GM23338 (cell line): ENCODE data around the gene MARCHF7. TPM values are rescaled to one million over a fixed set of nuclear protein-coding genes. Genes with fewer than 3 reads are reported as not detected.

Source experiments
- ATAC-seq: fragments of 200-7000 bp; cut with Tn5 transposase; 3 replicates; pipeline ENCODE4 v1.9.1; 2020
- DNase-seq: peaks from one replicate; pipeline ENCODE4 v3.0.0-alpha.2; 2015; ENCODE audit warnings: low spot score
- H2AFZ ChIP-seq: fragments of 200-600 bp; sonication (generic); 2 replicates; pipeline ENCODE4 v1.8.0; 2016; ENCODE audit warnings: antibody characterized with exemption, mild to moderate bottlenecking, moderate library complexity
- H3F3A ChIP-seq: fragments of 200-600 bp; sonication (generic); replicated peaks from 2 replicates; pipeline ENCODE4 v1.8.0; 2017; ENCODE audit warnings: antibody characterized with exemption, mixed run types, low read depth
- H3K27ac ChIP-seq: fragments of 200-600 bp; sonication (generic); 2 replicates; pipeline ENCODE4 v1.6.1; 2016; ENCODE audit warnings: low read depth
- H3K27me3 ChIP-seq: fragments of 200-600 bp; sonication (generic); 2 replicates; pipeline ENCODE4 v1.8.0; 2016; ENCODE audit warnings: mild to moderate bottlenecking, mixed run types, moderate library complexity; ENCODE audit not compliant: insufficient read depth
- H3K36me3 ChIP-seq: fragments of 200-600 bp; sonication (generic); 2 replicates; pipeline ENCODE4 v1.8.0; 2016; ENCODE audit warnings: mild to moderate bottlenecking; ENCODE audit not compliant: insufficient read depth
- H3K4me1 ChIP-seq: fragments of 200-600 bp; sonication (generic); 2 replicates; pipeline ENCODE4 v1.8.0; 2016; ENCODE audit warnings: mild to moderate bottlenecking, moderate library complexity; ENCODE audit not compliant: insufficient read depth
- H3K4me2 ChIP-seq: fragments of 200-600 bp; sonication (generic); 2 replicates; pipeline ENCODE4 v1.7.1; 2017; ENCODE audit warnings: mixed run types
- H3K4me3 ChIP-seq: fragments of 200-600 bp; sonication (generic); 2 replicates; pipeline ENCODE4 v1.6.1; 2016; ENCODE audit warnings: mixed run types
- H3K79me2 ChIP-seq: fragments of 200-600 bp; sonication (generic); replicated peaks from 2 replicates; pipeline ENCODE4 v1.8.0; 2017; ENCODE audit warnings: mild to moderate bottlenecking; ENCODE audit not compliant: insufficient read depth
- H3K9me2 ChIP-seq: fragments of 200-600 bp; sonication (generic); 2 replicates; pipeline ENCODE4 v1.8.0; 2017; ENCODE audit not compliant: insufficient read depth
- H4K20me1 ChIP-seq: fragments of 200-600 bp; sonication (generic); replicated peaks from 2 replicates; pipeline ENCODE4 v1.8.0; 2017; ENCODE audit warnings: mild to moderate bottlenecking; ENCODE audit not compliant: insufficient read depth
- H3K27ac Mint-ChIP-seq: 2 replicates; pipeline ENCODE4 v1.8.0; 2020; ENCODE audit warnings: inconsistent platforms, mild to moderate bottlenecking, moderate library complexity, mixed read lengths
- H3K27me3 Mint-ChIP-seq: 3 replicates; pipeline ENCODE4 v1.8.0; 2022; ENCODE audit warnings: low read depth, mild to moderate bottlenecking, moderate library complexity, mixed read lengths, inconsistent platforms; ENCODE audit not compliant: insufficient read depth, poor library complexity
- H3K36me3 Mint-ChIP-seq: 3 replicates; pipeline ENCODE4 v1.8.0; 2021; ENCODE audit warnings: low read depth, mild to moderate bottlenecking, inconsistent platforms, moderate library complexity, mixed read lengths
- H3K4me1 Mint-ChIP-seq: 3 replicates; pipeline ENCODE4 v1.8.0; 2020; ENCODE audit warnings: mild to moderate bottlenecking, inconsistent platforms, mixed read lengths
- H3K4me3 Mint-ChIP-seq: 3 replicates; pipeline ENCODE4 v1.8.0; 2021; ENCODE audit warnings: moderate library complexity, mild to moderate bottlenecking, inconsistent platforms, mixed read lengths
- H3K9me3 Mint-ChIP-seq: 3 replicates; pipeline ENCODE4 v1.8.0; 2020; ENCODE audit warnings: moderate library complexity, mild to moderate bottlenecking, inconsistent platforms, mixed read lengths
- CREB1 ChIP-seq: fragments of 250-450 bp; sonication (Bioruptor Pico); IDR thresholded peaks from 2 replicates; pipeline ENCODE4 v1.5.0; 2020; ENCODE audit warnings: low read depth, mild to moderate bottlenecking, moderate library complexity
- CTCF ChIP-seq, 2 experiments: fragments of 200-600 bp in 1 of 2; sonication (generic) in 1 of 2; conservative IDR thresholded peaks; 2 replicates each; pipeline versions ENCODE4 v1.5.1 to v1.6.1; 2016 to 2017; ENCODE audit warnings: antibody characterized with exemption in 2 of 2, low read depth in 2 of 2, mild to moderate bottlenecking in 2 of 2, moderate library complexity in 1 of 2
- EZH2 ChIP-seq: fragments of 200-600 bp; sonication (generic); IDR thresholded peaks from one replicate; pipeline ENCODE4 v1.8.0; 2017; ENCODE audit warnings: antibody characterized with exemption, mild to moderate bottlenecking, low read depth; ENCODE audit not compliant: unreplicated experiment
- JUNB ChIP-seq: IDR thresholded peaks from one replicate; pipeline ENCODE4 v1.6.1; 2016; ENCODE audit warnings: antibody characterized with exemption; ENCODE audit not compliant: unreplicated experiment
- NANOG ChIP-seq: IDR thresholded peaks from 2 replicates; pipeline ENCODE4 v1.6.1; 2016; ENCODE audit warnings: antibody characterized with exemption, borderline replicate concordance
- REST ChIP-seq: IDR thresholded peaks from one replicate; pipeline ENCODE4 v1.6.1; 2018; ENCODE audit warnings: antibody characterized with exemption; ENCODE audit not compliant: unreplicated experiment
- STAT1 ChIP-seq: IDR thresholded peaks from one replicate; pipeline ENCODE4 v1.6.1; 2016; ENCODE audit warnings: antibody characterized with exemption; ENCODE audit not compliant: unreplicated experiment
- ZNF114 ChIP-seq: fragments of 250-450 bp; sonication (Bioruptor Pico); IDR thresholded peaks from 2 replicates; pipeline ENCODE4 v1.5.0; 2020; ENCODE audit warnings: mild to moderate bottlenecking, moderate library complexity
- ZNF331 ChIP-seq: fragments of 250-450 bp; sonication (Bioruptor Pico); IDR thresholded peaks from 2 replicates; pipeline ENCODE4 v1.5.0; 2020; ENCODE audit warnings: low read depth, mild to moderate bottlenecking, moderate library complexity
- ZNF462 ChIP-seq: fragments of 250-450 bp; sonication (Bioruptor Pico); IDR thresholded peaks from 2 replicates; pipeline ENCODE4 v1.5.0; 2020; ENCODE audit warnings: mild to moderate bottlenecking, moderate library complexity
- polyA plus RNA-seq: library from polyadenylated mRNA; unstranded; fragments of >200 nt; fragmentation: Nextera tagmentation; extraction: Ambion mirVana; gene quantifications from 2 replicates; pipeline ENCODE4 v1.2.1, GENCODE V29; 2016
- total RNA-seq: library from RNA; depleted of rRNA; stranded (reverse); fragments of >200 nt; shearing (Covaris generic); gene quantifications from 2 replicates; pipeline ENCODE4 v1.2.3, GENCODE V29; 2014

Gene MARCHF7
- total and polyA plus RNA-seq, 2 experiments from 2014 or later: 101 to 142 TPM

- no peak overlapping the region for H3K27ac ChIP-seq
- H3K27me3 ChIP-seq: no peaks in the 10 kb centered on the region
- DNase-seq: no peak
- no peaks in the 10 kb centered on the region; the same call in 1 of the 2 replicates for H3F3A ChIP-seq
- TF ChIP-seq CREB1 (CRISPR knock-in tag) (no peak), CTCF (conservative IDR thresholded peaks at IDR 0.05; ENCODE audit: low read depth in 2 of 2) (no peak), ZNF462 (CRISPR knock-in tag) (no peak), STAT1 (no peak), JUNB (no peak), NANOG (no peak), EZH2 (no peak), ZNF114 (no peak), ZNF331 (no peak), REST (no peak)
- no peak overlapping the region for H3K27ac Mint-ChIP-seq
- no peaks in the 10 kb centered on the region for H3K4me1 ChIP-seq
- no peaks in the 10 kb centered on the region for H3K27me3 Mint-ChIP-seq
- no peaks in the 10 kb centered on the region for H3K79me2 ChIP-seq
- no peaks in the 10 kb centered on the region for H3K36me3 Mint-ChIP-seq
- H3K9me3 Mint-ChIP-seq: no peaks in the 10 kb centered on the region
- H3K4me2 ChIP-seq: no peak overlapping the region
- no peak overlapping the region for H3K4me3 Mint-ChIP-seq
- H3K9me2 ChIP-seq: 0 out of 2 replicates have a peak, but pooled peaks cover 4% of the 10 kb centered on the region
- H3K4me3 ChIP-seq: no peak overlapping the region
- no peaks in the 10 kb centered on the region for H4K20me1 ChIP-seq
- no peaks in the 10 kb centered on the region; the same call in 2 of the 3 replicates for H3K4me1 Mint-ChIP-seq
- ATAC-seq: no peak
- no peaks in the 10 kb centered on the region for H3K36me3 ChIP-seq
- H2AFZ ChIP-seq: no peak overlapping the region
These were observed 8.8 kb upstream of the MARCHF7 start for GRCh38 chr2:159703491-159703890.
